DOHH2 (cell line): Measurements from ENCODE around the gene RGS9.
A peak's percentile ranks its signal among the peaks of the same experiment; 100 is the strongest.

ENCODE experiments used
- H3F3A ChIP-seq: fragments of 200-600 bp; sonication (generic), shearing (Covaris generic); 2 replicates; pipeline ENCODE4 v1.6.0; 2016; ENCODE audit warnings: antibody characterized with exemption, mild to moderate bottlenecking; ENCODE audit not compliant: control insufficient read depth, insufficient read depth
- H3K27ac ChIP-seq: fragments of 200-600 bp; sonication (generic); 2 replicates; pipeline ENCODE4 v1.5.1; 2014; ENCODE audit warnings: low read depth, mild to moderate bottlenecking, low read length, moderate library complexity
- H3K27me3 ChIP-seq: fragments of 200-600 bp; sonication (generic); 2 replicates; pipeline ENCODE4 v1.6.1; 2014; ENCODE audit warnings: mild to moderate bottlenecking, low read length, mixed read lengths; ENCODE audit not compliant: control insufficient read depth
- H3K36me3 ChIP-seq: fragments of 200-600 bp; sonication (generic); 2 replicates; pipeline ENCODE4 v1.6.1; 2014; ENCODE audit warnings: mild to moderate bottlenecking, low read length, moderate library complexity, mixed read lengths; ENCODE audit not compliant: control insufficient read depth
- H3K4me1 ChIP-seq: fragments of 200-600 bp; sonication (generic); 2 replicates; pipeline ENCODE4 v1.6.1; 2014; ENCODE audit warnings: mild to moderate bottlenecking, low read length, mixed read lengths; ENCODE audit not compliant: control insufficient read depth
- H3K4me2 ChIP-seq: fragments of 200-600 bp; sonication (generic); 2 replicates; pipeline ENCODE4 v1.6.0; 2014; ENCODE audit warnings: mild to moderate bottlenecking, low read length, moderate library complexity
- H3K4me3 ChIP-seq: fragments of 200-600 bp; sonication (generic); 2 replicates; pipeline ENCODE4 v1.5.1; 2014; ENCODE audit warnings: mild to moderate bottlenecking, low read length, mixed read lengths
- H3K79me2 ChIP-seq: fragments of 200-600 bp; sonication (generic); 2 replicates; pipeline ENCODE4 v1.6.1; 2014; ENCODE audit warnings: mild to moderate bottlenecking, low read length, mixed read lengths; ENCODE audit not compliant: control insufficient read depth
- H3K9me2 ChIP-seq: fragments of 200-600 bp; sonication (generic); replicated peaks from 2 replicates; pipeline ENCODE4 v1.6.1; 2014; ENCODE audit warnings: mild to moderate bottlenecking, low read length, mixed read lengths; ENCODE audit not compliant: control insufficient read depth
- H3K9me3 ChIP-seq: fragments of 200-600 bp; sonication (generic); 2 replicates; pipeline ENCODE4 v1.6.1; 2014; ENCODE audit warnings: antibody characterized with exemption, low read length, mixed read lengths; ENCODE audit not compliant: control insufficient read depth, insufficient read depth
- H4K20me1 ChIP-seq: fragments of 200-600 bp; sonication (generic); 2 replicates; pipeline ENCODE4 v1.6.0; 2014; ENCODE audit warnings: low read depth, mild to moderate bottlenecking, antibody characterized with exemption, low read length, moderate library complexity; ENCODE audit not compliant: control insufficient read depth, insufficient read depth
- CTCF ChIP-seq: fragments of 200-600 bp; sonication (generic); IDR thresholded peaks from one replicate; pipeline ENCODE4 v1.5.1; 2014; ENCODE audit warnings: antibody characterized with exemption, mild to moderate bottlenecking, low read depth, low read length; ENCODE audit not compliant: poor library complexity, severe bottlenecking
- EZH2phosphoT487 ChIP-seq: fragments of 200-600 bp; sonication (generic); IDR thresholded peaks from 2 replicates; pipeline ENCODE4 v1.6.1; 2017; ENCODE audit warnings: borderline replicate concordance, mild to moderate bottlenecking, antibody characterized with exemption, low read length, moderate library complexity, mixed read lengths

RGS9 gene

GRCh38 chr17:65160516-65160915 is 23.3 kb downstream of the RGS9 start:
- Histone ChIP-seq H3K4me1 (peaks cover 23% of the 10 kb centered on the region), H3K4me2 (no peak overlapping the region)
- no peak for TF ChIP-seq EZH2phosphoT487
- TF ChIP-seq CTCF, result no peak

GRCh38 chr17:65163990-65164495 is 26.9 kb downstream of the RGS9 start:
- no peak for TF ChIP-seq CTCF
- TF ChIP-seq EZH2phosphoT487, result no peak
- H3K9me2 ChIP-seq, result no peaks in the 10 kb centered on the region
- H4K20me1 ChIP-seq, result no peaks in the 10 kb centered on the region
- 0 out of 2 replicates have a peak overlapping the region, but pooled peaks have one; percentile 2 for H3K4me3 ChIP-seq
- H3K4me2 ChIP-seq, result peak overlapping the region; percentile 17
- no peaks in the 10 kb centered on the region for H3K9me3 ChIP-seq
- no peaks in the 10 kb centered on the region for H3K79me2 ChIP-seq
- H3K36me3 ChIP-seq, result peaks cover 38% of the 10 kb centered on the region
- H3K27me3 ChIP-seq, result no peaks in the 10 kb centered on the region
- H3K27ac ChIP-seq, result peak overlapping the region; percentile 10
- H3K4me1 ChIP-seq, result peaks cover 14% of the 10 kb centered on the region
- no peaks in the 10 kb centered on the region for H3F3A ChIP-seq

More at GRCh38 chr17:65160516-65160915, 23.3 kb downstream of the RGS9 start:
- no peaks in the 10 kb centered on the region for H3K9me2 ChIP-seq
- no peaks in the 10 kb centered on the region for H3K9me3 ChIP-seq
- H3F3A ChIP-seq, result no peaks in the 10 kb centered on the region
- H4K20me1 ChIP-seq, result no peaks in the 10 kb centered on the region
- no peaks in the 10 kb centered on the region for H3K27me3 ChIP-seq
- H3K79me2 ChIP-seq, result peaks cover 2% of the 10 kb centered on the region; the same call in 1 of the 2 replicates
- H3K4me3 ChIP-seq, result no peak overlapping the region
- H3K27ac ChIP-seq, result no peak overlapping the region
- H3K36me3 ChIP-seq, result peaks cover 47% of the 10 kb centered on the region

- no peaks in the 10 kb centered on the region for H3K9me2 ChIP-seq
- peaks cover 42% of the 10 kb centered on the region for H3K36me3 ChIP-seq
- no peak overlapping the region for H3K4me2 ChIP-seq
- H3K4me3 ChIP-seq, result no peak overlapping the region
- TF ChIP-seq CTCF, result no peak
- TF ChIP-seq EZH2phosphoT487, result no peak
- H3K79me2 ChIP-seq, result no peaks in the 10 kb centered on the region
- no peaks in the 10 kb centered on the region for H3K9me3 ChIP-seq
- no peaks in the 10 kb centered on the region for H4K20me1 ChIP-seq
- no peaks in the 10 kb centered on the region for H3F3A ChIP-seq
- no peaks in the 10 kb centered on the region for H3K27me3 ChIP-seq
- H3K4me1 ChIP-seq, result peaks cover 26% of the 10 kb centered on the region
- H3K27ac ChIP-seq, result no peak overlapping the region
Measured at GRCh38 chr17:65166787-65167186, 29.6 kb downstream of the RGS9 start.
